Endothelial cell of umbilical vein (primary cell): ENCODE measurements around the gene LFNG.

Experiments
- CTCF ChIP-seq, 2 donors: IDR thresholded peaks; 1 replicate in 1 of 2; 2 replicates in 1 of 2; pipeline ENCODE4 v1.5.1; 2011; ENCODE audit warnings: low read length in 2 of 2, mild to moderate bottlenecking in 2 of 2, moderate library complexity in 2 of 2, control low read depth in 1 of 2, inconsistent platforms in 1 of 2, low read depth in 1 of 2; ENCODE audit not compliant: insufficient read depth in 1 of 2; ENCODE audit errors: extremely low read depth in 1 of 2
- EZH2 ChIP-seq: IDR thresholded peaks from 2 replicates; pipeline ENCODE4 v1.6.1; 2012; ENCODE audit warnings: borderline replicate concordance, low read depth, mild to moderate bottlenecking, moderate library complexity, low read length, inconsistent platforms; ENCODE audit not compliant: severe bottlenecking

DNA sequence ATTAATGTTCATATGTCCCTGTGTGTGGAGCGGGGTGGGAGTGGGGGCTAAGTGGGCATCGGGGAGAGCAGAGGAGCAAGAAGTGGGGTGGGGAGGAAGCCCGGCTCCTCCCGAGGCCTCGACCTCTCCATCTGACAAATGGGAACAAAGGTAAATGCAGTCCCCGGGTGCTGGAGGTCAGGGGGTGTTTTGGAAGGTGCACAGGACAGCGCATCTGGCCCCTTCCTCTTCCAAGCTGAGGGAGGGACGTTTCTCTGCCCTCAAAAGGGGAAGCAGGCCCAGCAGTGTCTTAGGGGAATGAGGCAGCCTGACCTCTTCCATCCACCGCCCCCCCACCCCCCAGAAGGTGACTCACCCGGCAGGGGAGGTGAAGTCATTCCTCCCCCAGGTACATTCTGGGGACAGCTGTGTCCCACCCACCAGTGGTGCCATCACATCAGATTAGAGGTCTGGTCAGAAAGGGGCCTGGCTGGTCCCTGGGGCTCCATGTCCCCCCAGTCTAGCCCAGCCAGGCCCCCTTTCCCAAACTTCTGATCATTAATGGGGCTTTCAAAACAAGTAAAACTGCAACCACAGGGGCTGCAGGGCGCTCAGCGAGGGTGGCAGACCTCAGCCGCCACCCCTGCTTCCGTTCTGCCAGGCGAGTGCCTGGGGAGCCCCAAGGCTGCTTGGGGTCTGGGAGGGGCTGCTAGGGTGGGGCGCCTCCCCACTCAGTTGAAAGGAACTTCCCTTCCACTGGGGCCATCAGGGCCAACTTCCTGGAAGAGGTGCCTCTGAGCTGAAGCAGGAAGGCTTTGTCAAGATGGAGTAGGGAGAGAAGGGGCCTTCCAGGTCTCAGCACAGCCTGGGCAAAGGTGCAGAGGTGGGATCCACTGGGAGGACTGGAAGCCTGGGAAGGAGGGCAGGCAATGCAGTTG, 10.8 kb downstream of the LFNG start:
- TF ChIP-seq EZH2 (no peak), CTCF (IDR thresholded peaks at IDR 0.05; ENCODE audit: extremely low read depth in 1 of 2, insufficient read depth in 1 of 2, low read depth in 1 of 2, low read length in 2 of 2) (no peak)
